ENCODE data around the gene TRIP10.

Gene TRIP10

GRCh38 chr19:6738787-6739389 lies 592 bp upstream of the TRIP10 start:
- H3K4me3 ChIP-seq (ENCODE audit: low read depth, low read length), result peak overlapping the region; percentile 23; the same call in 1 of the 2 replicates
- TF ChIP-seq CTCF (IDR thresholded peaks at IDR 0.05; ENCODE audit: low read depth, low read length), result no peak; the same call in 1 of the 2 replicates

- no peak for TF ChIP-seq CTCF (IDR thresholded peaks at IDR 0.05; ENCODE audit: low read depth, low read length)
These were observed 556 bp downstream of the TRIP10 start for GRCh38 chr19:6739883-6740588.

GRCh38 chr19:6740589-6741343 lies 1.3 kb downstream of the TRIP10 start:
- peak overlapping the region; percentile 87 for H3K4me3 ChIP-seq (ENCODE audit: low read depth, low read length)
- TF ChIP-seq CTCF (IDR thresholded peaks at IDR 0.05; ENCODE audit: low read depth, low read length), result no peak

More at GRCh38 chr19:6739883-6740588, 556 bp downstream of the TRIP10 start:
- H3K4me3 ChIP-seq (ENCODE audit: low read depth, low read length), result peak overlapping the region; percentile 87

- TF ChIP-seq CTCF (IDR thresholded peaks at IDR 0.05; ENCODE audit: low read depth, low read length), result no peak
- no peak overlapping the region for H3K4me3 ChIP-seq (ENCODE audit: low read depth, low read length)
These were observed 3.6 kb downstream of the TRIP10 start for GRCh38 chr19:6743066-6743465.

- no peak for TF ChIP-seq CTCF (IDR thresholded peaks at IDR 0.05; ENCODE audit: low read depth, low read length)
- peak overlapping the region; percentile 29; the same call in 1 of the 2 replicates for H3K4me3 ChIP-seq (ENCODE audit: low read depth, low read length)
These were observed 4.4 kb downstream of the TRIP10 start for GRCh38 chr19:6743714-6744380.

GRCh38 chr19:6744381-6745301 lies 5.2 kb downstream of the TRIP10 start:
- peak overlapping the region; percentile 29 for H3K4me3 ChIP-seq (ENCODE audit: low read depth, low read length)
- no peak for TF ChIP-seq CTCF (IDR thresholded peaks at IDR 0.05; ENCODE audit: low read depth, low read length)

Data from WI38 (cell line).